K562 (cell line): Measurements from ENCODE around the gene AREL1. TPM values are rescaled to one million over a fixed set of nuclear protein-coding genes. Genes with fewer than 3 reads are reported as not detected.

Experiments used
- CBX5 ChIP-seq: IDR thresholded peaks from 2 replicates; pipeline ENCODE4 v1.6.1; 2014; ENCODE audit warnings: low read depth, borderline replicate concordance
- LCOR ChIP-seq: sonication (generic); formaldehyde crosslinking; IDR thresholded peaks from 2 replicates; pipeline ENCODE4 v1.8.0; 2022; ENCODE audit warnings: mild to moderate bottlenecking, missing genetic modification reagents
- MAZ ChIP-seq, 2 experiments: fragments of 450-650 bp in 1 of 2; sonication (generic) in 1 of 2; formaldehyde crosslinking; IDR thresholded peaks in 1 of 2; conservative IDR thresholded peaks in 1 of 2; 2 replicates each; pipeline versions ENCODE4 v1.4.0 to v1.5.0; 2020; ENCODE audit warnings: mild to moderate bottlenecking in 1 of 2, missing genetic modification reagents in 1 of 2
- MEF2A ChIP-seq: IDR thresholded peaks from 2 replicates; pipeline ENCODE4 v1.6.1; 2011; ENCODE audit warnings: low read depth, mild to moderate bottlenecking, low read length, moderate library complexity; ENCODE audit not compliant: control insufficient read depth
- PML ChIP-seq: IDR thresholded peaks from 2 replicates; pipeline ENCODE4 v1.6.1; 2012; ENCODE audit warnings: low read length, inconsistent platforms
- POLR2B ChIP-seq: fragments of 450-650 bp; IDR thresholded peaks from 2 replicates; pipeline ENCODE4 v1.6.1; 2018; ENCODE audit warnings: low read depth; ENCODE audit not compliant: partially characterized antibody
- SIX5 ChIP-seq, 2 experiments: IDR thresholded peaks; 2 replicates each; pipeline ENCODE4 v1.6.1; 2011; ENCODE audit warnings: low read length in 2 of 2, borderline replicate concordance in 1 of 2, low read depth in 1 of 2, mild to moderate bottlenecking in 1 of 2, moderate library complexity in 1 of 2; ENCODE audit not compliant: insufficient read depth in 1 of 2
- SRSF1 ChIP-seq: fragments of 200-400 bp; formaldehyde crosslinking; IDR thresholded peaks from 2 replicates; pipeline ENCODE4 v1.6.1; 2017; ENCODE audit warnings: mild to moderate bottlenecking, low read depth, low read length, moderate library complexity
- ZEB2 ChIP-seq: fragments of 450-650 bp; IDR thresholded peaks from 2 replicates; pipeline ENCODE4 v1.6.1; 2016
- polyA plus RNA-seq, 8 experiments: library from polyadenylated mRNA; depleted of rRNA in 4 of 8; stranded (reverse) in 5 of 8; unstranded in 3 of 8; fragments of >200 nt; fragmentation: Nextera tagmentation in 2 of 8; fragmentation: Illumina TruSeq in 1 of 8; extraction: Ambion mirVana in 2 of 8; extraction: Trizol in 1 of 8; gene quantifications; 2 replicates each; pipeline versions ENCODE4 v1.2.1 to v1.2.3, GENCODE V29; 2011 to 2014; ENCODE audit warnings: inconsistent platforms in 1 of 8, missing spikeins in 1 of 8
- total RNA-seq, 7 experiments: library from RNA; depleted of rRNA in 6 of 7; stranded (reverse); fragments of >200 nt in 6 of 7; fragmentation: Illumina TruSeq in 2 of 7; extraction: Trizol in 2 of 7; gene quantifications; 2 replicates each; pipeline versions ENCODE4 v1.2.1 to v1.2.3, GENCODE V29; 2011 to 2021; ENCODE audit warnings: low replicate concordance in 1 of 7
- TF ChIP-seq, protein P1 (sequence below), 2 experiments: fragments of 450-650 bp; IDR thresholded peaks; 2 replicates each; pipeline ENCODE4 v1.6.1; 2018; ENCODE audit warnings: mild to moderate bottlenecking in 2 of 2, low read depth in 1 of 2; ENCODE audit not compliant: partially characterized antibody in 2 of 2
- TF ChIP-seq, protein P2 (sequence below), 2 experiments: fragments of 150-350 bp in 1 of 2; IDR thresholded peaks; 2 replicates each; pipeline ENCODE4 v1.6.1; 2012 to 2016; ENCODE audit warnings: low read depth in 2 of 2, low read length in 2 of 2, mild to moderate bottlenecking in 1 of 2, moderate library complexity in 1 of 2
- TF ChIP-seq, protein P3 (sequence below): IDR thresholded peaks from 3 replicates; pipeline ENCODE4 v1.6.1; 2011; ENCODE audit warnings: borderline replicate concordance, mild to moderate bottlenecking, moderate library complexity; ENCODE audit not compliant: insufficient read length; ENCODE audit errors: extremely low read depth
- TF ChIP-seq, protein P4 (sequence below): fragments of 450-650 bp; formaldehyde crosslinking; IDR thresholded peaks from 2 replicates; pipeline ENCODE4 v1.4.0; 2022; ENCODE audit warnings: missing genetic modification characterization
- TF ChIP-seq, protein P5 (sequence below): fragments of 250-450 bp; sonication (Bioruptor Pico); IDR thresholded peaks from 2 replicates; pipeline ENCODE4 v1.8.0; 2022; ENCODE audit warnings: moderate library complexity, mild to moderate bottlenecking, inconsistent platforms

AREL1 gene
- total and polyA plus RNA-seq, 9 of the 15 experiments (the other 6 are each of a cell fraction or from before 2014, with no cell fraction given): 6.0 to 24.8 (median 16.6) TPM

DNA sequence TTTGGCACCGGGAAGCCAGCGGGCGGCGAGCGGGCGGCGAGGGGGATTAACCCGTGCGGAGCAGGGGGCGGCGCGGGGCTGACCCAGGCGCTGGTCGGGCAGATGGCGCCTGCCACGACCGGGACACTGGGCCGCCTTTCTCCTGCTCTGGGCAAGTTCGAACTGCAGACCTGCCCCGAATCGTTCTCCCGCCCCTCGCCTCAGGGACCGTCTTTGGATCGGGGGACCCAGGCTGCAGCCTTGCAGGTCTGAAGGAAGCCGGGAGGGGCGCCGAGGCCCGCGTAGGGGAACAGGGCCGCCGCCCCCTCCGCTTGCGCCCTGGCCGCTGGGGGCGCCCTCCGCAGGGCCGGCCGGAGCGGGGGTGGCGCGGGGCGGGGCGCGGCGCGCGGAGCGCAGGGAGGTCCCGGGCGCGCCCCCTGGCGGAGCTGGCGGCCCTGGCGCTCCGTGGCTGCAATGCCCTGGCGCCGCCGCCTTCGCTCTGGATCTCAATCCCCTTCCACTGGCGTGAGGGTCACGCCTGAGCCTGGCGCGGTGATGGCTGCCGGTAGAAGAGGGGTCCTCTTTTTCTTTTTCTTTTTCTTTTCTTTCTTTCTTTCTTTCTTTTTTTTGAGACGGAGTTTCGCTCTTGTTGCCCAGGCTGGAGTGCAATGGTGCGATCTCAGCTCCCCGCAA, 100.4 kb downstream of the AREL1 start (continued):
- TF ChIP-seq, protein P1, sequence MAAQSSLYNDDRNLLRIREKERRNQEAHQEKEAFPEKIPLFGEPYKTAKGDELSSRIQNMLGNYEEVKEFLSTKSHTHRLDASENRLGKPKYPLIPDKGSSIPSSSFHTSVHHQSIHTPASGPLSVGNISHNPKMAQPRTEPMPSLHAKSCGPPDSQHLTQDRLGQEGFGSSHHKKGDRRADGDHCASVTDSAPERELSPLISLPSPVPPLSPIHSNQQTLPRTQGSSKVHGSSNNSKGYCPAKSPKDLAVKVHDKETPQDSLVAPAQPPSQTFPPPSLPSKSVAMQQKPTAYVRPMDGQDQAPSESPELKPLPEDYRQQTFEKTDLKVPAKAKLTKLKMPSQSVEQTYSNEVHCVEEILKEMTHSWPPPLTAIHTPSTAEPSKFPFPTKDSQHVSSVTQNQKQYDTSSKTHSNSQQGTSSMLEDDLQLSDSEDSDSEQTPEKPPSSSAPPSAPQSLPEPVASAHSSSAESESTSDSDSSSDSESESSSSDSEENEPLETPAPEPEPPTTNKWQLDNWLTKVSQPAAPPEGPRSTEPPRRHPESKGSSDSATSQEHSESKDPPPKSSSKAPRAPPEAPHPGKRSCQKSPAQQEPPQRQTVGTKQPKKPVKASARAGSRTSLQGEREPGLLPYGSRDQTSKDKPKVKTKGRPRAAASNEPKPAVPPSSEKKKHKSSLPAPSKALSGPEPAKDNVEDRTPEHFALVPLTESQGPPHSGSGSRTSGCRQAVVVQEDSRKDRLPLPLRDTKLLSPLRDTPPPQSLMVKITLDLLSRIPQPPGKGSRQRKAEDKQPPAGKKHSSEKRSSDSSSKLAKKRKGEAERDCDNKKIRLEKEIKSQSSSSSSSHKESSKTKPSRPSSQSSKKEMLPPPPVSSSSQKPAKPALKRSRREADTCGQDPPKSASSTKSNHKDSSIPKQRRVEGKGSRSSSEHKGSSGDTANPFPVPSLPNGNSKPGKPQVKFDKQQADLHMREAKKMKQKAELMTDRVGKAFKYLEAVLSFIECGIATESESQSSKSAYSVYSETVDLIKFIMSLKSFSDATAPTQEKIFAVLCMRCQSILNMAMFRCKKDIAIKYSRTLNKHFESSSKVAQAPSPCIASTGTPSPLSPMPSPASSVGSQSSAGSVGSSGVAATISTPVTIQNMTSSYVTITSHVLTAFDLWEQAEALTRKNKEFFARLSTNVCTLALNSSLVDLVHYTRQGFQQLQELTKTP (IDR thresholded peaks at IDR 0.05; ENCODE audit: low read depth in 1 of 2, partially characterized antibody in 2 of 2): no peak
- TF ChIP-seq MEF2A (no peak), SIX5 (IDR thresholded peaks at IDR 0.05; ENCODE audit: borderline replicate concordance in 1 of 2, insufficient read depth in 1 of 2, low read depth in 1 of 2, low read length in 2 of 2) (no peak), SRSF1 (no peak), POLR2B (no peak), CBX5 (no peak), PML (no peak), MAZ (CRISPR knock-in tag; conservative IDR thresholded peaks at IDR 0.05 in 1 of 2, IDR thresholded peaks at IDR 0.05 in 1 of 2) (peak; percentile 80 to 85), LCOR (CRISPR knock-in tag) (no peak), ZEB2 (no peak)
- TF ChIP-seq, protein P2, sequence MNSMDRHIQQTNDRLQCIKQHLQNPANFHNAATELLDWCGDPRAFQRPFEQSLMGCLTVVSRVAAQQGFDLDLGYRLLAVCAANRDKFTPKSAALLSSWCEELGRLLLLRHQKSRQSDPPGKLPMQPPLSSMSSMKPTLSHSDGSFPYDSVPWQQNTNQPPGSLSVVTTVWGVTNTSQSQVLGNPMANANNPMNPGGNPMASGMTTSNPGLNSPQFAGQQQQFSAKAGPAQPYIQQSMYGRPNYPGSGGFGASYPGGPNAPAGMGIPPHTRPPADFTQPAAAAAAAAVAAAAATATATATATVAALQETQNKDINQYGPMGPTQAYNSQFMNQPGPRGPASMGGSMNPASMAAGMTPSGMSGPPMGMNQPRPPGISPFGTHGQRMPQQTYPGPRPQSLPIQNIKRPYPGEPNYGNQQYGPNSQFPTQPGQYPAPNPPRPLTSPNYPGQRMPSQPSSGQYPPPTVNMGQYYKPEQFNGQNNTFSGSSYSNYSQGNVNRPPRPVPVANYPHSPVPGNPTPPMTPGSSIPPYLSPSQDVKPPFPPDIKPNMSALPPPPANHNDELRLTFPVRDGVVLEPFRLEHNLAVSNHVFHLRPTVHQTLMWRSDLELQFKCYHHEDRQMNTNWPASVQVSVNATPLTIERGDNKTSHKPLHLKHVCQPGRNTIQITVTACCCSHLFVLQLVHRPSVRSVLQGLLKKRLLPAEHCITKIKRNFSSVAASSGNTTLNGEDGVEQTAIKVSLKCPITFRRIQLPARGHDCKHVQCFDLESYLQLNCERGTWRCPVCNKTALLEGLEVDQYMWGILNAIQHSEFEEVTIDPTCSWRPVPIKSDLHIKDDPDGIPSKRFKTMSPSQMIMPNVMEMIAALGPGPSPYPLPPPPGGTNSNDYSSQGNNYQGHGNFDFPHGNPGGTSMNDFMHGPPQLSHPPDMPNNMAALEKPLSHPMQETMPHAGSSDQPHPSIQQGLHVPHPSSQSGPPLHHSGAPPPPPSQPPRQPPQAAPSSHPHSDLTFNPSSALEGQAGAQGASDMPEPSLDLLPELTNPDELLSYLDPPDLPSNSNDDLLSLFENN (IDR thresholded peaks at IDR 0.05; ENCODE audit: low read depth in 2 of 2, low read length in 2 of 2): no peak
- TF ChIP-seq, protein P3, sequence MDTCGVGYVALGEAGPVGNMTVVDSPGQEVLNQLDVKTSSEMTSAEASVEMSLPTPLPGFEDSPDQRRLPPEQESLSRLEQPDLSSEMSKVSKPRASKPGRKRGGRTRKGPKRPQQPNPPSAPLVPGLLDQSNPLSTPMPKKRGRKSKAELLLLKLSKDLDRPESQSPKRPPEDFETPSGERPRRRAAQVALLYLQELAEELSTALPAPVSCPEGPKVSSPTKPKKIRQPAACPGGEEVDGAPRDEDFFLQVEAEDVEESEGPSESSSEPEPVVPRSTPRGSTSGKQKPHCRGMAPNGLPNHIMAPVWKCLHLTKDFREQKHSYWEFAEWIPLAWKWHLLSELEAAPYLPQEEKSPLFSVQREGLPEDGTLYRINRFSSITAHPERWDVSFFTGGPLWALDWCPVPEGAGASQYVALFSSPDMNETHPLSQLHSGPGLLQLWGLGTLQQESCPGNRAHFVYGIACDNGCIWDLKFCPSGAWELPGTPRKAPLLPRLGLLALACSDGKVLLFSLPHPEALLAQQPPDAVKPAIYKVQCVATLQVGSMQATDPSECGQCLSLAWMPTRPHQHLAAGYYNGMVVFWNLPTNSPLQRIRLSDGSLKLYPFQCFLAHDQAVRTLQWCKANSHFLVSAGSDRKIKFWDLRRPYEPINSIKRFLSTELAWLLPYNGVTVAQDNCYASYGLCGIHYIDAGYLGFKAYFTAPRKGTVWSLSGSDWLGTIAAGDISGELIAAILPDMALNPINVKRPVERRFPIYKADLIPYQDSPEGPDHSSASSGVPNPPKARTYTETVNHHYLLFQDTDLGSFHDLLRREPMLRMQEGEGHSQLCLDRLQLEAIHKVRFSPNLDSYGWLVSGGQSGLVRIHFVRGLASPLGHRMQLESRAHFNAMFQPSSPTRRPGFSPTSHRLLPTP: no peak
- TF ChIP-seq, protein P4, sequence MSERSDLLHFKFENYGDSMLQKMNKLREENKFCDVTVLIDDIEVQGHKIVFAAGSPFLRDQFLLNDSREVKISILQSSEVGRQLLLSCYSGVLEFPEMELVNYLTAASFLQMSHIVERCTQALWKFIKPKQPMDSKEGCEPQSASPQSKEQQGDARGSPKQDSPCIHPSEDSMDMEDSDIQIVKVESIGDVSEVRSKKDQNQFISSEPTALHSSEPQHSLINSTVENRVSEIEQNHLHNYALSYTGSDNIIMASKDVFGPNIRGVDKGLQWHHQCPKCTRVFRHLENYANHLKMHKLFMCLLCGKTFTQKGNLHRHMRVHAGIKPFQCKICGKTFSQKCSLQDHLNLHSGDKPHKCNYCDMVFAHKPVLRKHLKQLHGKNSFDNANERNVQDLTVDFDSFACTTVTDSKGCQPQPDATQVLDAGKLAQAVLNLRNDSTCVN: no peak
- TF ChIP-seq, protein P5, sequence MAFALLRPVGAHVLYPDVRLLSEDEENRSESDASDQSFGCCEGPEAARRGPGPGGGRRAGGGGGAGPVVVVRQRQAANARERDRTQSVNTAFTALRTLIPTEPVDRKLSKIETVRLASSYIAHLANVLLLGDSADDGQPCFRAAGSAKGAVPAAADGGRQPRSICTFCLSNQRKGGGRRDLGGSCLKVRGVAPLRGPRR: no peak
